Activated naive CD4-positive, alpha-beta T cell treated with anti-CD3 and anti-CD28 coated beads, Interleukin-2, amount 50 U/mL, for 16 hours (primary cell): ENCODE results near the gene CARM1.
"Not testable (repeated sequence)": the region's sequence is repeated elsewhere in the genome, so short reads cannot be mapped to it uniquely, and the experiment has no call there.

Experiments
- DNase-seq: peaks from one replicate; pipeline ENCODE4 v3.0.0-alpha.2; 2020

Gene CARM1

GRCh38 chr19:10870955-10871603, at the start of gene CARM1:
TSS of gene CARM1 (plus strand) at chr19:10871553. CDS start at chr19:10871703, 150 bp downstream.
- peak; percentile 99 for DNase-seq

GRCh38 chr19:10823690-10824089, 47.7 kb upstream of the CARM1 start:
- DNase-seq = no peak

- DNase-seq = no peak
Measured at GRCh38 chr19:10826231-10826630, 45.1 kb upstream of the CARM1 start.

GRCh38 chr19:10826846-10827245, 44.5 kb upstream of the CARM1 start:
- DNase-seq = no peak

GRCh38 chr19:10828981-10829821, 42.2 kb upstream of the CARM1 start:
- DNase-seq = no peak

- DNase-seq = no peak
Measured at GRCh38 chr19:10829967-10830366, 41.4 kb upstream of the CARM1 start.

GRCh38 chr19:10830370-10830769, 41.0 kb upstream of the CARM1 start:
- DNase-seq = no peak

- DNase-seq = no peak
Measured at GRCh38 chr19:10830931-10831779, 40.2 kb upstream of the CARM1 start.

GRCh38 chr19:10831987-10832938, 39.1 kb upstream of the CARM1 start:
- no peak for DNase-seq

- DNase-seq = no peak
Measured at GRCh38 chr19:10832939-10833296, 38.4 kb upstream of the CARM1 start.

- no peak for DNase-seq
Measured at GRCh38 chr19:10835089-10835753, 36.1 kb upstream of the CARM1 start.

- DNase-seq = peak; percentile 94
Measured at GRCh38 chr19:10835754-10836478, 35.4 kb upstream of the CARM1 start, which contains the start of gene TMED1. TSS of gene TMED1 (minus strand) at chr19:10836212. CDS start at chr19:10836191, 21 bp downstream.

- peak; percentile 84 for DNase-seq
Measured at GRCh38 chr19:10836479-10837330, 34.6 kb upstream of the CARM1 start.

- DNase-seq = not testable (repeated sequence)
Measured at GRCh38 chr19:10837649-10838048, 33.7 kb upstream of the CARM1 start.

- no peak for DNase-seq
Measured at GRCh38 chr19:10838377-10838776, 33.0 kb upstream of the CARM1 start.

GRCh38 chr19:10839114-10840050, 32.0 kb upstream of the CARM1 start:
- no peak for DNase-seq

- DNase-seq = no peak
Measured at GRCh38 chr19:10842788-10843187, 28.6 kb upstream of the CARM1 start.

- no peak for DNase-seq
Measured at GRCh38 chr19:10846500-10847202, 24.7 kb upstream of the CARM1 start.
